IMR-90 (cell line): ENCODE results near the gene HMCN1. TPM values are rescaled to one million over a fixed set of nuclear protein-coding genes. Genes with fewer than 3 reads are reported as not detected.

Source experiments
- ATAC-seq: fragments of 200-7000 bp; cut with Tn5 transposase; 2 replicates; pipeline ENCODE4 v1.9.1; 2020; ENCODE audit warnings: low read depth, mild to moderate bottlenecking, moderate library complexity
- BruUV-seq: library from RNA; stranded (reverse); fragments of 400-500 nt; replicated peaks from 2 replicates; lab custom pipeline; 2021; lab: Mats Ljungman, UMichigan
- CTCF ChIA-PET: fragments of 300-600 bp; formaldehyde crosslinking; extraction: SDS; loops from one replicate; lab custom pipeline; 2021; ENCODE audit warnings: antibody characterized with exemption; lab: Yijun Ruan, JAX
- POLR2A ChIA-PET: fragments of 300-600 bp; sonication (Branson Sonifier 250); formaldehyde crosslinking; loops from one replicate; lab custom pipeline; 2022; ENCODE audit warnings: antibody characterized with exemption; ENCODE audit not compliant: unreplicated experiment; lab: Charles Lee
- DNase-seq: peaks from one replicate; pipeline ENCODE4 v3.0.0; 2013
- H2AFZ ChIP-seq: replicated peaks from 2 replicates; pipeline ENCODE3; 2013; ENCODE audit warnings: low read length, mild to moderate bottlenecking; ENCODE audit not compliant: poor library complexity
- H2AK5ac ChIP-seq: 2 replicates; pipeline ENCODE4 v1.6.1; 2013; ENCODE audit warnings: low read depth, low read length, inconsistent platforms
- H2AK9ac ChIP-seq: replicated peaks from 2 replicates; pipeline ENCODE3; 2013; ENCODE audit warnings: mild to moderate bottlenecking, low read depth, low read length, moderate library complexity; ENCODE audit not compliant: poor library complexity
- H2BK120ac ChIP-seq: 2 replicates; pipeline ENCODE4 v1.6.1; 2013; ENCODE audit warnings: low read depth, low read length, inconsistent platforms
- H2BK15ac ChIP-seq: 3 replicates; pipeline ENCODE4 v1.6.1; 2013; ENCODE audit warnings: low read depth, low read length, inconsistent platforms
- H2BK20ac ChIP-seq: 2 replicates; pipeline ENCODE4 v1.6.1; 2013; ENCODE audit warnings: low read depth, mild to moderate bottlenecking, inconsistent platforms, low read length, moderate library complexity
- H2BK5ac ChIP-seq: 2 replicates; pipeline ENCODE4 v1.6.1; 2013; ENCODE audit warnings: mild to moderate bottlenecking, low read depth, low read length, inconsistent platforms; ENCODE audit not compliant: poor library complexity, severe bottlenecking
- H3K14ac ChIP-seq: replicated peaks from 2 replicates; pipeline ENCODE4 v1.6.1; 2013; ENCODE audit warnings: low read depth, low read length, inconsistent platforms
- H3K18ac ChIP-seq: 2 replicates; pipeline ENCODE4 v1.6.1; 2013; ENCODE audit warnings: low read depth, low read length, control low read depth
- H3K23ac ChIP-seq: 2 replicates; pipeline ENCODE4 v1.6.1; 2013; ENCODE audit warnings: low read depth, low read length, inconsistent platforms
- H3K27ac ChIP-seq: 2 replicates; pipeline ENCODE4 v1.5.1; 2013; ENCODE audit warnings: mild to moderate bottlenecking, control low read depth, low read length; ENCODE audit not compliant: insufficient read depth
- H3K27me3 ChIP-seq: 2 replicates; pipeline ENCODE4 v1.6.1; 2013; ENCODE audit warnings: low read length; ENCODE audit not compliant: control insufficient read depth, insufficient read depth
- H3K36me3 ChIP-seq: 2 replicates; pipeline ENCODE4 v1.6.1; 2013; ENCODE audit warnings: low read length, mixed read lengths; ENCODE audit not compliant: control insufficient read depth, insufficient read depth
- H3K4ac ChIP-seq: 2 replicates; pipeline ENCODE4 v1.6.1; 2013; ENCODE audit warnings: low read depth, low read length, inconsistent platforms
- H3K4me1 ChIP-seq: 2 replicates; pipeline ENCODE4 v1.6.1; 2013; ENCODE audit warnings: low read length, mixed read lengths; ENCODE audit not compliant: control insufficient read depth, insufficient read depth
- H3K4me2 ChIP-seq: 2 replicates; pipeline ENCODE4 v1.6.1; 2013; ENCODE audit warnings: low read depth, mild to moderate bottlenecking, control low read depth, low read length, moderate library complexity
- H3K4me3 ChIP-seq: 2 replicates; pipeline ENCODE4 v1.5.1; 2013; ENCODE audit warnings: low read depth, mild to moderate bottlenecking, control low read depth, low read length, moderate library complexity; ENCODE audit not compliant: insufficient read depth
- H3K56ac ChIP-seq: 2 replicates; pipeline ENCODE4 v1.6.1; 2013; ENCODE audit warnings: low read length, inconsistent platforms; ENCODE audit not compliant: insufficient read depth; ENCODE audit errors: extremely low read depth
- H3K79me1 ChIP-seq, 2 experiments: 2 replicates each; pipeline ENCODE4 v1.6.1; 2013; ENCODE audit warnings: low read length in 2 of 2, inconsistent platforms in 1 of 2, low read depth in 1 of 2
- H3K9ac ChIP-seq: 2 replicates; pipeline ENCODE4 v1.6.1; 2013; ENCODE audit warnings: low read depth, low read length, control low read depth
- H3K9me1 ChIP-seq: 2 replicates; pipeline ENCODE4 v1.6.1; 2013; ENCODE audit warnings: low read length, inconsistent platforms; ENCODE audit not compliant: insufficient read depth
- H3K9me3 ChIP-seq: 2 replicates; pipeline ENCODE4 v1.6.1; 2013; ENCODE audit warnings: low read length; ENCODE audit not compliant: control insufficient read depth, insufficient read depth
- H4K20me1 ChIP-seq: 2 replicates; pipeline ENCODE4 v1.6.1; 2013; ENCODE audit warnings: low read length, inconsistent platforms; ENCODE audit not compliant: insufficient read depth
- H4K5ac ChIP-seq: 2 replicates; pipeline ENCODE4 v1.6.1; 2013; ENCODE audit warnings: mild to moderate bottlenecking, low read depth, low read length, control low read depth
- H4K8ac ChIP-seq, 2 experiments: 2 replicates each; pipeline ENCODE4 v1.6.1; 2013; ENCODE audit warnings: low read depth in 2 of 2, low read length in 2 of 2, control low read depth in 1 of 2, inconsistent platforms in 1 of 2
- H4K91ac ChIP-seq: 2 replicates; pipeline ENCODE4 v1.6.1; 2013; ENCODE audit warnings: low read depth, low read length, inconsistent platforms; ENCODE audit not compliant: insufficient read depth
- CTCF ChIP-seq: conservative IDR thresholded peaks from 2 replicates; pipeline ENCODE4 v1.5.1; 2012; ENCODE audit warnings: mild to moderate bottlenecking, low read depth, low read length, improper control_type of control experiment
- WGBS, 2 experiments: methylation state at CpG; one replicate each; pipeline versions ENCODE4 v1.1.5 to v1.1.7; 2013; ENCODE audit warnings: missing lambda C conversion rate in 2 of 2; ENCODE audit not compliant: insufficient read length in 1 of 2; ENCODE audit errors: extremely low coverage in 2 of 2; 5-methylcytosine and 5-hydroxymethylcytosine counted together
- dilution Hi-C: fragments of 300-500 bp; cut with HindIII; formaldehyde crosslinking; loops from one replicate; pipeline ENCODE4 v1.14.3; 2018; ENCODE audit warnings: low sequenced_read_pairs; ENCODE audit not compliant: unreplicated experiment
- in situ Hi-C: fragments of 300-500 bp; cut with MboI; formaldehyde crosslinking; loops from 3 replicates; pipeline ENCODE4 v1.14.3; 2019; ENCODE audit warnings: low sequenced_read_pairs, inconsistent platforms, mixed read lengths
- intact Hi-C: fragments of 100-400 bp; cut with micrococcal nuclease; formaldehyde crosslinking; loops from 2 replicates; pipeline ENCODE4 v1.10.0; 2022
- polyA plus RNA-seq, 3 experiments: library from polyadenylated mRNA; depleted of rRNA; stranded (reverse); fragments of >200 nt; gene quantifications; 2 replicates each; pipeline ENCODE4 v1.2.3, GENCODE V29; 2012; ENCODE audit warnings: low replicate concordance in 1 of 3
- total RNA-seq: library from RNA; depleted of rRNA; stranded (reverse); fragments of >200 nt; gene quantifications from 2 replicates; pipeline ENCODE4 v1.2.3, GENCODE V29; 2012

HMCN1 gene
- total and polyA plus RNA-seq, 2 of the 4 experiments (the other 2 are of a cell fraction), result 6.1 to 11.7 TPM

- WGBS, 2 experiments, result no CpG with 5 or more reads among the region's 1 CpG
- ATAC-seq (no peak), DNase-seq (no peak)
- in situ Hi-C loops, result no loop called here
- TF ChIP-seq CTCF, result no peak
- Histone ChIP-seq H4K91ac (no peak overlapping the region; the same call in 1 of the 2 replicates), H3K27me3 (no peaks in the 10 kb centered on the region), H4K8ac (peak overlapping the region in 1 of 2 experiments; percentile 12; a peak in 1 of 4 replicates), H3K9ac (no peak overlapping the region; the same call in 1 of the 2 replicates), H3K4me2 (no peak overlapping the region), H3K14ac (0 out of 2 replicates have a peak overlapping the region, but pooled peaks have one; percentile 10), H2AK5ac (no peak overlapping the region), H3K9me1 (no peaks in the 10 kb centered on the region; the same call in 1 of the 2 replicates), H2BK120ac (no peak overlapping the region), H2AFZ (no peak overlapping the region), H4K20me1 (no peaks in the 10 kb centered on the region), H2BK20ac (no peak overlapping the region), H3K79me1 (no peaks in the 10 kb centered on the region), H3K18ac (no peak overlapping the region; the same call in 1 of the 2 replicates), H3K36me3 (no peaks in the 10 kb centered on the region), H2BK15ac (0 out of 3 replicates have a peak overlapping the region, but pooled peaks have one; percentile 7), H3K23ac (no peak overlapping the region), H3K27ac (no peak overlapping the region), H3K4ac (no peak overlapping the region), H4K5ac (no peak overlapping the region), H3K4me1 (peaks cover 4% of the 10 kb centered on the region; the same call in 1 of the 2 replicates), H2AK9ac (no peak overlapping the region), H3K4me3 (no peak overlapping the region), H3K56ac (no peak overlapping the region), H2BK5ac (no peak overlapping the region), H3K9me3 (no peaks in the 10 kb centered on the region)
- dilution Hi-C loops, result no loop called here
- BruUV-seq, result no TSS peak
- POLR2A ChIA-PET, result no interaction called here
- intact Hi-C loops, result loop anchor here (1.0 to 10.0 kb wide), 4 partner anchors 58 to 342 kb away; no protein-coding TSS in a partner anchor
- CTCF ChIA-PET, result interaction anchor here (1.2 to 1.4 kb wide), 2 partner anchors 183 to 273 kb away, joined by 3 to 4 read pairs; no protein-coding TSS in a partner anchor
Measured at GRCh38 chr1:186154651-186155050, 420.5 kb downstream of the HMCN1 start.
